Gastroesophageal sphincter (tissue), 4 donors: ENCODE measurements around the gene FNDC4. TPM values are rescaled to one million over a fixed set of nuclear protein-coding genes. Genes with fewer than 3 reads are reported as not detected.

Experiments
- ATAC-seq: fragments of 150-250 bp; one replicate; pipeline ENCODE4 v1.9.1; 2016; ENCODE audit warnings: mild to moderate bottlenecking, moderate library complexity
- H3K27ac ChIP-seq, 4 donors: fragments of 200-600 bp; sonication (generic) in 3 of 4; 1 replicate in 3 of 4; 2 replicates in 1 of 4; pipeline ENCODE4 v1.5.1; 2016 to 2019
- H3K27me3 ChIP-seq: fragments of 200-600 bp; sonication (generic); one replicate; pipeline ENCODE4 v1.5.1; 2019
- H3K36me3 ChIP-seq, 2 donors: fragments of 200-600 bp; sonication (generic); one replicate each; pipeline ENCODE4 v1.5.1; 2019; ENCODE audit warnings: control low read depth in 1 of 2
- H3K4me1 ChIP-seq, 3 donors: fragments of 200-600 bp; sonication (generic); 1 replicate in 2 of 3; 2 replicates in 1 of 3; pipeline ENCODE4 v1.5.1; 2016 to 2019; ENCODE audit warnings: control low read depth in 2 of 3
- H3K4me3 ChIP-seq, 2 donors: fragments of 200-600 bp; sonication (generic); one replicate each; pipeline ENCODE4 v1.5.1; 2019; ENCODE audit warnings: mild to moderate bottlenecking in 1 of 2, moderate library complexity in 1 of 2
- H3K9me3 ChIP-seq, 3 donors: fragments of 200-600 bp; sonication (generic); one replicate each; pipeline ENCODE4 v1.5.1; 2017 to 2019; ENCODE audit warnings: control low read depth in 2 of 3
- EP300 ChIP-seq: sonication (generic); formaldehyde crosslinking; IDR thresholded peaks from one replicate; pipeline ENCODE4 v1.6.1; 2017; ENCODE audit warnings: antibody characterized with exemption, mild to moderate bottlenecking
- POLR2A ChIP-seq, 2 donors: fragments of 450-650 bp; IDR thresholded peaks; one replicate each; pipeline ENCODE4 v1.6.1; 2017; ENCODE audit warnings: antibody characterized with exemption in 2 of 2, mild to moderate bottlenecking in 2 of 2, moderate library complexity in 1 of 2
- POLR2AphosphoS5 ChIP-seq: sonication (generic); formaldehyde crosslinking; IDR thresholded peaks from one replicate; pipeline ENCODE4 v1.6.1; 2017; ENCODE audit warnings: antibody characterized with exemption
- WGBS, 2 donors: methylation state at CpG; one replicate each; pipeline ENCODE4 v1.1.5; 2018; ENCODE audit warnings: low coverage in 1 of 2; 5-methylcytosine and 5-hydroxymethylcytosine counted together
- total RNA-seq, 4 donors: library from RNA; depleted of rRNA; stranded (reverse); fragments of >200 nt; gene quantifications; one replicate each; pipeline ENCODE4 v1.1.0, GENCODE V29; 2016
- TF ChIP-seq, protein P1 (sequence below), 4 experiments: fragments of 200-600 bp in 2 of 4; fragments of 450-650 bp in 2 of 4; sonication (generic) in 1 of 4; IDR thresholded peaks; one replicate each; pipeline ENCODE4 v1.5.1; 2017 to 2019; ENCODE audit warnings: antibody characterized with exemption in 4 of 4, mild to moderate bottlenecking in 2 of 4, moderate library complexity in 2 of 4

Gene FNDC4
- total RNA-seq, 4 donors from 2014 or later = 7.0 to 11.7 (median 9.9) TPM

DNA sequence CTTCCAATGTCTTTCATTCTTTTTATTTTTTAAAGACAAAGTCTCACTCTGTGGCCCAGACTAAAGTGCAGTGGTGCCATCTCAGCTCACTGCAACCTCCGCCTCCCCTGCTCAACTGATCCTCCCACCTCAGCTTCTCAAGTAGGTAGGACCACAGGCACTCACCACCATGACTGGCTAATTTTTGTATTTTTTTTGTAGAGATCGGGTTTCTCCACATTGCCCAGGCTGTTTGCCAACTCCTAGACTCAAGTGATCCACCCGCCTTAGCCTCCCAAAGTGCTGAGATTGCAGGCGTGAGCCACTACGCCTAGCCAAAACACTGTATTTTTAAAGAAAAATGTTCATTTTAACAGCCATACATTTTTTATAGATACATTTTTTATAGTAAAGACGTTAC, 14.3 kb upstream of the FNDC4 start:
- 35 to 45% methylated on average over 4 to 6 of the region's 6 CpGs for WGBS, 2 donors
- no peaks in the 10 kb centered on the region for H3K36me3 ChIP-seq
- no peak for ATAC-seq

DNA sequence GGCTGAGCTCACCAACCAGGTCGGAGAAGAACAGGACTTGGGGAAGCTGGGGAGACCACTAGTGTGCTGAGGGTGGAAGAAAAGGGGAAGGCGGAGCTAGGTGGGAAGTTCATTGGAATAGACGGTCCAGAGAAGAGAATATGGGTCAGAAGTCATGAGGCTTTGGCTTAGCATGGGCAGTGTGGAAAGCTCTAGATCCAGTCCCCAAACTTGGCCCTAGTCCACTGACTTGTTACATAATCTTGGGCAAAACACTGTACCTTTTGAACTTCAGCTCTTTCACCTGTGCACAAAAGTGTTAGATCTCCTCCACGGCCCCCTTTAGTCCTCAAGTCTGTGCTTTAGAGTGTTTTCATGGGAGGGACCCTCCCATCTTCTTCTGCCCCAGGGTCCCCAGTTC, 12.3 kb upstream of the FNDC4 start:
- peaks cover 6% of the 10 kb centered on the region for H3K27me3 ChIP-seq
- H3K4me3 ChIP-seq = no peak overlapping the region
- no peaks in the 10 kb centered on the region for H3K4me1 ChIP-seq
- ATAC-seq = no peak
- no peaks in the 10 kb centered on the region for H3K36me3 ChIP-seq
- H3K27ac ChIP-seq = no peak overlapping the region
- 38% methylated on average over 3 of the region's 4 CpGs; no CpG with 5 or more reads in 1 of the 2 donors for WGBS, 2 donors
- H3K9me3 ChIP-seq = no peaks in the 10 kb centered on the region
- TF ChIP-seq POLR2A (IDR thresholded peaks at IDR 0.05) (no peak), EP300 (no peak), POLR2AphosphoS5 (no peak)
- TF ChIP-seq, protein P1, sequence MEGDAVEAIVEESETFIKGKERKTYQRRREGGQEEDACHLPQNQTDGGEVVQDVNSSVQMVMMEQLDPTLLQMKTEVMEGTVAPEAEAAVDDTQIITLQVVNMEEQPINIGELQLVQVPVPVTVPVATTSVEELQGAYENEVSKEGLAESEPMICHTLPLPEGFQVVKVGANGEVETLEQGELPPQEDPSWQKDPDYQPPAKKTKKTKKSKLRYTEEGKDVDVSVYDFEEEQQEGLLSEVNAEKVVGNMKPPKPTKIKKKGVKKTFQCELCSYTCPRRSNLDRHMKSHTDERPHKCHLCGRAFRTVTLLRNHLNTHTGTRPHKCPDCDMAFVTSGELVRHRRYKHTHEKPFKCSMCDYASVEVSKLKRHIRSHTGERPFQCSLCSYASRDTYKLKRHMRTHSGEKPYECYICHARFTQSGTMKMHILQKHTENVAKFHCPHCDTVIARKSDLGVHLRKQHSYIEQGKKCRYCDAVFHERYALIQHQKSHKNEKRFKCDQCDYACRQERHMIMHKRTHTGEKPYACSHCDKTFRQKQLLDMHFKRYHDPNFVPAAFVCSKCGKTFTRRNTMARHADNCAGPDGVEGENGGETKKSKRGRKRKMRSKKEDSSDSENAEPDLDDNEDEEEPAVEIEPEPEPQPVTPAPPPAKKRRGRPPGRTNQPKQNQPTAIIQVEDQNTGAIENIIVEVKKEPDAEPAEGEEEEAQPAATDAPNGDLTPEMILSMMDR (IDR thresholded peaks at IDR 0.05) = no peak

More for the DNA sequence above, 14.3 kb upstream of the FNDC4 start:
- no peak overlapping the region for H3K27ac ChIP-seq
- TF ChIP-seq POLR2AphosphoS5 = no peak
- TF ChIP-seq POLR2A (IDR thresholded peaks at IDR 0.05) = no peak
- TF ChIP-seq EP300 = no peak
- TF ChIP-seq, protein P1 (IDR thresholded peaks at IDR 0.05) = no peak
- H3K9me3 ChIP-seq = no peaks in the 10 kb centered on the region
- H3K4me1 ChIP-seq = no peaks in the 10 kb centered on the region
- peaks cover 6% of the 10 kb centered on the region for H3K27me3 ChIP-seq
- no peak overlapping the region for H3K4me3 ChIP-seq

DNA sequence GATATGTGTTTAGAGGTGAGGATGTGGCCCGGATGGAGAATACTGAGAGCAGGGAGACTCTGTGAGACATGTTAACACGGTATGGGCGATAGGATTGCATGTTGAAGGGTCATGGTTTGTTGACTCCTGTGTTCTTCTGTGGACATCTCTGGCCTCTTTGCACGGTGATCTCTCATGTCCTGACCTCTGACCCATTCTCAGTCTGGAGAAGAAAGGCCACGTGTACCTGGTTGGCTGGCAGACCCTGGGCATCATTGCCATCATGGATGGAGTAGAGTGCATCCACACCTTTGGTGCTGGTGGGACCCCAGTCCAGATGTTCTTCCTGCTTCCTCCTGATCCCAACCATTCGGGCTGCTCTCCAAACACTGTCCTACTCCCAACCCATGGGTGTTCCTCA, 11.6 kb upstream of the FNDC4 start:
- H3K27ac ChIP-seq = no peak overlapping the region
- no peaks in the 10 kb centered on the region for H3K36me3 ChIP-seq
- peaks cover 6% of the 10 kb centered on the region for H3K27me3 ChIP-seq
- no peaks in the 10 kb centered on the region for H3K9me3 ChIP-seq
- H3K4me1 ChIP-seq = no peaks in the 10 kb centered on the region
- H3K4me3 ChIP-seq = no peak overlapping the region
- TF ChIP-seq, protein P1 (IDR thresholded peaks at IDR 0.05) = no peak
- TF ChIP-seq EP300 (no peak), POLR2A (IDR thresholded peaks at IDR 0.05) (no peak), POLR2AphosphoS5 (no peak)
- no peak for ATAC-seq
- WGBS, 2 donors = 83 to 84% methylated on average over 3 to 6 of the region's 6 CpGs

DNA sequence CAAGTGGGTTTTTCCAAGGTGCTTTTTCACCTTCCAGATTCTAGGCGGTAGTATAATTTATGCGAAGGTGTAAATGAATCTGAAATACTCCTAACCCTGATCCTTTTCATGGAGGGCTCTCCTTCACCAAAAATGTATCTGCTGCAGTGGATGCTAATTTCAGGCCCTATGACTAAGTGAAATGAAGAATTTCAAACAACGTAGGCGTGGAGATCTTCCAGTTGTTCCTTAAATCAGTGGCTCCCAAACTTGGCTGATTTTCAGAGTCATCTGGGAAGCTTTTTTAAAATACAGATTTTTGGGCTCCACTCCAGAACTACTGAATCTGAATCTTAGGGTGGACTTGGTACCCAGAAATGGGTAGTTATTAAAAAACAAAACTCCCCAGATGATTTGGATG, 7.1 kb upstream of the FNDC4 start:
- WGBS, 2 donors = 63 to 75% methylated on average over 4 of the region's 4 CpGs
- Histone ChIP-seq H3K27ac (no peak overlapping the region), H3K4me3 (no peak overlapping the region), H3K27me3 (peaks cover 7% of the 10 kb centered on the region), H3K4me1 (no peaks in the 10 kb centered on the region), H3K36me3 (no peaks in the 10 kb centered on the region), H3K9me3 (no peaks in the 10 kb centered on the region)
- no peak for ATAC-seq
- no peak for TF ChIP-seq EP300
- TF ChIP-seq, protein P1 (IDR thresholded peaks at IDR 0.05) = no peak
- no peak for TF ChIP-seq POLR2AphosphoS5
- TF ChIP-seq POLR2A (IDR thresholded peaks at IDR 0.05) = no peak

DNA sequence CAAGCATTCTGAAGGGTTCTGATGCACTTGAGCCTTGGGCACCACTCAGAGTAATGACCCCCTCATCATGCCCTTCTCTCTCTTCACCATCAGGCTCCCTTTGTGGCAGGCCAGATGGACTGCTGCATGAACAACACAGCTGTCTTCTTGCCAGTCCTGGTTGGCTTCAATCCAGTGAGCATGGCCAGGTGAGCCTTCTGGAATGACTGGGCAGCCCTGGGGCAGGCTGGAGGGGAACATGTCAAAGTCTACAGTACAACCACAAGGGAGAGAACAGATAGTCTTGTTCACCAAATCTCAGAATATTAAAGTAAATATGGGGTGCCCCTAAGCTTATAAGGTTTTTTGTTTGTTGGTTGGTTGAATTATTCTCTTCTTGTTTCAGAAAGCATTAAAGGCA, 6.0 kb upstream of the FNDC4 start:
- TF ChIP-seq POLR2A (IDR thresholded peaks at IDR 0.05) (no peak), POLR2AphosphoS5 (no peak), EP300 (no peak)
- TF ChIP-seq, protein P1 (IDR thresholded peaks at IDR 0.05) = no peak
- Histone ChIP-seq H3K4me3 (no peak overlapping the region), H3K9me3 (no peaks in the 10 kb centered on the region), H3K36me3 (no peaks in the 10 kb centered on the region), H3K27ac (no peak overlapping the region), H3K27me3 (peaks cover 7% of the 10 kb centered on the region), H3K4me1 (no peaks in the 10 kb centered on the region)
- no peak for ATAC-seq
